ENCODE results near the gene SHISA7. TPM values are rescaled to one million over a fixed set of nuclear protein-coding genes. Genes with fewer than 3 reads are reported as not detected.
A peak's percentile ranks its signal among the peaks of the same experiment; 100 is the strongest.

SHISA7 gene
- total RNA-seq, 1 donor from 2014 or later: 4.2 TPM

DNA sequence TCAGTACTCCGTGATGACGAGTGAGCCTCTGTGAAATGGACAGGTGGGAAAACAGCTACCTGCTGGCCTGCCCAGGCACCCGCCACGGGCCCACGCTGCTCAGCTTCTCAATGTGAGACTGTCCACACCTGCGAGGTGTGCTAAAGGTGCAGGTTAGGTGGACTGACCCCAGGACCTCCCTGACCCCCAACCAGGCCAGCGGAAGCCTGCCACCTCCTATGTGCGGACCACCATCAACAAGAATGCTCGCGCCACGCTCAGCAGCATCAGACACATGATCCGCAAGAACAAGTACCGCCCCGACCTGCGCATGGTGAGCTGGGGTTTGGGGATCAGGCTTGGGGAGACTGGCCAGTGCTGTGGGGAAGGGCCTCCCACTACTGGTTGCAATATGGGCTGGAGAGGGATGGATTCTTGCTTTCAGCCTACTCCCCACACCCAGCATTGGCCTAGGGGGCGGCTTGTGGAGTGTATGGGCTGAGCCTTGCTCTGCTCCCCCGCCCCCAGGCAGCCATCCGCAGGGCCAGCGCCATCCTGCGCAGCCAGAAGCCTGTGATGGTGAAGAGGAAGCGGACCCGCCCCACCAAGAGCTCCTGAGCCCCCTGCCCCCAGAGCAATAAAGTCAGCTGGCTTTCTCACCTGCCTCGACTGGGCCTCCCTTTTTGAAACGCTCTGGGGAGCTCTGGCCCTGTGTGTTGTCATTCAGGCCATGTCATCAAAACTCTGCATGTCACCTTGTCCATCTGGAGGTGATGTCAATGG is 55.2 kb downstream of the SHISA7 start:
- DNase-seq: no peak

GRCh38 chr19:55386493-55386971 is 56.6 kb downstream of the SHISA7 start:
- no peak for DNase-seq

- DNase-seq: peak; percentile 95
Observed at GRCh38 chr19:55385724-55386492, 57.2 kb downstream of the SHISA7 start, which contains the start of gene RPL28. Gene RPL28 (plus strand): TSS chr19:55385932. CDS start chr19:55386358, 426 bp downstream.

- DNase-seq: peak; percentile 90
Observed at GRCh38 chr19:55384920-55385723, 58.0 kb downstream of the SHISA7 start.

DNA sequence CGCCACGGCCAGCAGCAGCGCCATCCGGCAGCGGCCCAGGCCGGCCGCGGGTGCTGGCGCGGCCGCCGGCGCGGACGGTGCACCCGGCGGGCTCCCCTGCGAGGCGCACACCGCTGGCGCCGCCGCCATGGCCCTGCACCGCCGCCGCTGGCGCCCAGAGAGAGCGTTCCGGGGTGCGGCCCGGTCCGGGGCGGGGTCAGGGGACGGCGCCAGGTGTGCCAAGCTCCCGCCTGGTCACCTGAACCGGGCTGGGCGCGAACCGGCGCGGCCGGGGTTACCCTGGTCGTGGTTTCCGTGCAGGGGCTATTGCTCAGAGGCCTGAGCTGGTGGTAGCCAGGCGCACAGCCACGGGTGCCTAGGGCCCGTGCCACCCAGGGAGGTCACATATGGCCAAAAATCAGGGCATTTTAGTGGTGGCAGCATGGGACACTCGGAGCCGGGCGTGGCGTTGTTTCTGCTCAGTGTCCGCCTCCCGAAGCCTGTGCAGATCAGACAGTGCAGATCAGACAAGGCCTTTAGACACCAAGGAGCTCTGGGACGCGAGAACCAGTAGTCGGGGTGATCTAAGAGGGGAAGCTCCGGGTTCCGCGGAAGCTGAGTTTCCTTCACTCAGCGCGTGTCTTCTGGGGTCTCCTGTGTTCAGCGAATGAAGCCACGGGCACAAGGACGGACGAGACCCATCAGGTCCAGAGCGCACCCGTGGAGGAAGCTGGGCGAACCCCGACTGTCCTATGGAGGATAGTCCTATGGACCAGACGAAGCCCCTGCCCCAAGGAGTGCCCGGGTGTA is 58.8 kb downstream of the SHISA7 start, which contains the start of gene TMEM238:
Gene TMEM238 (minus strand): TSS at position 162 of the 789 bp plus-strand sequence. CDS start 33 bp downstream, at position 129.
- no peak for DNase-seq

- DNase-seq: no peak
Observed at GRCh38 chr19:55383279-55384130, 59.6 kb downstream of the SHISA7 start.

GRCh38 chr19:55382522-55383054 is 60.5 kb downstream of the SHISA7 start:
- no peak for DNase-seq

- DNase-seq: no peak
Observed at GRCh38 chr19:55382013-55382412, 61.1 kb downstream of the SHISA7 start.

GRCh38 chr19:55379174-55379573 is 63.9 kb downstream of the SHISA7 start:
- no peak for DNase-seq

Other genes with a start within 250 kb of the SHISA7 start
- gene PTPRH, start 233.8 kb downstream of the SHISA7 start, total RNA-seq: 0.47 TPM
- 0.78 TPM for gene TMEM86B, start 214.5 kb downstream of the SHISA7 start, total RNA-seq
- 11.4 TPM for gene PPP6R1, start 184.3 kb downstream of the SHISA7 start, total RNA-seq
- gene HSPBP1, start 163.2 kb downstream of the SHISA7 start, total RNA-seq: 23.4 TPM
- 67.1 TPM for gene BRSK1, start 159.3 kb downstream of the SHISA7 start, total RNA-seq
- 0.47 TPM for gene TMEM150B, start 118.0 kb downstream of the SHISA7 start, total RNA-seq
- 6.9 TPM for gene KMT5C, start 103.4 kb downstream of the SHISA7 start, total RNA-seq
- not detected for gene COX6B2, start 88.6 kb downstream of the SHISA7 start, total RNA-seq
- not detected for gene GARIN5B, start 80.0 kb downstream of the SHISA7 start, total RNA-seq
- gene IL11, start 72.8 kb downstream of the SHISA7 start, total RNA-seq: 0.16 TPM
- not detected for gene TMEM190, start 66.5 kb downstream of the SHISA7 start, total RNA-seq
- not detected for gene TMEM238, start 59.0 kb downstream of the SHISA7 start, total RNA-seq
- gene RPL28, start 57.4 kb downstream of the SHISA7 start, total RNA-seq: 112 TPM
- gene UBE2S, start 35.5 kb downstream of the SHISA7 start, total RNA-seq: 35.9 TPM
- gene ISOC2, start 18.3 kb upstream of the SHISA7 start, total RNA-seq: 13.7 TPM
- not detected for gene C19orf85, start 21.5 kb upstream of the SHISA7 start, total RNA-seq
- gene ZNF628, start 33.3 kb upstream of the SHISA7 start, total RNA-seq: 0.78 TPM
- 15.0 TPM for gene NAT14, start 41.9 kb upstream of the SHISA7 start, total RNA-seq
- 0.31 TPM for gene SSC5D, start 45.1 kb upstream of the SHISA7 start, total RNA-seq
- not detected for gene SBK2, start 93.8 kb upstream of the SHISA7 start, total RNA-seq
- gene SBK3, start 102.2 kb upstream of the SHISA7 start, total RNA-seq: 0.31 TPM
- 4.2 TPM for gene ZNF579, start 137.5 kb upstream of the SHISA7 start, total RNA-seq
- 4.1 TPM for gene FIZ1, start 156.2 kb upstream of the SHISA7 start, total RNA-seq
- 2.8 TPM for gene ZNF524, start 157.0 kb upstream of the SHISA7 start, total RNA-seq
- 1.2 TPM for gene ZNF865, start 162.3 kb upstream of the SHISA7 start, total RNA-seq
- 5.1 TPM for gene ZNF784, start 181.3 kb upstream of the SHISA7 start, total RNA-seq
- gene ZNF580, start 197.7 kb upstream of the SHISA7 start, total RNA-seq: 4.8 TPM
- 5.6 TPM for gene ZNF581, start 200.3 kb upstream of the SHISA7 start, total RNA-seq
- gene CCDC106, start 204.9 kb upstream of the SHISA7 start, total RNA-seq: 7.8 TPM
- 65.8 TPM for gene U2AF2, start 211.7 kb upstream of the SHISA7 start, total RNA-seq
- gene EPN1, start 231.9 kb upstream of the SHISA7 start, total RNA-seq: 20.7 TPM

Data from occipital lobe (tissue), 2 donors.